Smooth muscle cell (in vitro differentiated cells): ENCODE data around the gene CDHR2. TPM values are rescaled to one million over a fixed set of nuclear protein-coding genes. Genes with fewer than 3 reads are reported as not detected.
A peak's percentile ranks its signal among the peaks of the same experiment; 100 is the strongest.

Experiments used
- DNase-seq: peaks from one replicate; lab custom pipeline; 2025; ENCODE audit not compliant: unreplicated experiment; lab: John Stamatoyannopoulos, UW
- H2AFZ ChIP-seq: fragments of 200-600 bp; sonication (generic); 2 replicates; pipeline ENCODE4 v1.6.0; 2016; ENCODE audit warnings: antibody characterized with exemption, low read depth, mild to moderate bottlenecking
- H3F3A ChIP-seq: fragments of 200-600 bp; sonication (generic); 2 replicates; pipeline ENCODE4 v1.6.0; 2017; ENCODE audit warnings: antibody characterized with exemption, low read depth
- H3K27ac ChIP-seq: fragments of 200-600 bp; sonication (generic); 2 replicates; pipeline ENCODE4 v1.5.1; 2016; ENCODE audit warnings: low read depth, mild to moderate bottlenecking
- H3K27me3 ChIP-seq: fragments of 200-600 bp; sonication (generic); 2 replicates; pipeline ENCODE4 v1.6.1; 2016; ENCODE audit warnings: low read depth, mild to moderate bottlenecking
- H3K36me3 ChIP-seq: fragments of 200-600 bp; sonication (generic); 2 replicates; pipeline ENCODE4 v1.5.1; 2016; ENCODE audit warnings: low read depth
- H3K4me1 ChIP-seq: fragments of 200-600 bp; sonication (generic); 2 replicates; pipeline ENCODE4 v1.5.1; 2016; ENCODE audit warnings: low read depth
- H3K4me2 ChIP-seq: fragments of 200-600 bp; sonication (generic); 2 replicates; pipeline ENCODE4 v1.6.0; 2016; ENCODE audit warnings: mild to moderate bottlenecking
- H3K4me3 ChIP-seq: fragments of 200-600 bp; sonication (generic); 2 replicates; pipeline ENCODE4 v1.5.1; 2016; ENCODE audit warnings: mild to moderate bottlenecking
- H3K79me2 ChIP-seq: fragments of 200-600 bp; sonication (generic); 2 replicates; pipeline ENCODE4 v1.6.0; 2016; ENCODE audit warnings: low read depth, mild to moderate bottlenecking
- H3K9ac ChIP-seq: fragments of 200-600 bp; sonication (generic); 2 replicates; pipeline ENCODE4 v1.6.0; 2016; ENCODE audit warnings: low read depth
- H3K9me3 ChIP-seq: fragments of 200-600 bp; sonication (generic); replicated peaks from 2 replicates; pipeline ENCODE4 v1.5.1; 2016; ENCODE audit warnings: low read depth
- H4K20me1 ChIP-seq: fragments of 200-600 bp; sonication (generic); 2 replicates; pipeline ENCODE4 v1.6.0; 2016; ENCODE audit warnings: low read depth
- WGBS: methylation state at CpG from one replicate; pipeline ENCODE4 v1.1.7; 2016; ENCODE audit warnings: low lambda C conversion rate; 5-methylcytosine and 5-hydroxymethylcytosine counted together
- polyA plus RNA-seq: library from polyadenylated mRNA; unstranded; fragments of >200 nt; fragmentation: Nextera tagmentation; extraction: Ambion mirVana; gene quantifications from 2 replicates; pipeline ENCODE4 v1.2.1, GENCODE V29; 2016
- total RNA-seq: library from RNA; depleted of rRNA; stranded (reverse); fragments of >200 nt; gene quantifications from 2 replicates; pipeline ENCODE4 v1.2.3, GENCODE V29; 2014
- TF ChIP-seq, protein P1 (sequence below): fragments of 200-600 bp; sonication (generic); IDR thresholded peaks from 2 replicates; pipeline ENCODE4 v1.5.1; 2017; ENCODE audit warnings: borderline replicate concordance, mild to moderate bottlenecking, antibody characterized with exemption; ENCODE audit not compliant: insufficient read depth, poor library complexity, severe bottlenecking

The CDHR2 gene
- total and polyA plus RNA-seq, 2 experiments from 2014 or later: 0.13 TPM; not detected in 1

DNA sequence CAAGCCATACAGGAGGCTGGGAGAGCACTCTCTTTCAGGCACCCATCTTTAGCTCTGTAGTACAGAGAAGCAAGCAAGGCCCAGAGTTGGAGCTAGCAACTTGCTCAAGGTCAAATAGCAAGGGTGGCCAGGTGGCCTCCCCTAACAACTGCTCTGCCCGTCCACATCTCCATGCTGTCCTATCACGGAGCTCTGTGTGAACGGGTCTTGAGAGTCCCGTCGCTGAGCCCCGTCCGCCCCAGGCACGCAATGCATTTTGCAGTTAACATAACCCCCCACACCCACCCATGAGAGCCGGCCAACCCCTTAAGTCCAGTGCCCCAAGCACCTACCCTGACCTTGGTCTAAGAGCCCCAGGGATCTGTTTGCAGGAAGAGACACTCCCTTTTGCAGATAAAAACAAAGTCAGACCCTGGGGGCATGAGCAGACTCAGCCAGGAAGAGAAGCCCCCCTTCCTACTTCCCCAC is 13.4 kb upstream of the CDHR2 start:
- H3K36me3 ChIP-seq: no peaks in the 10 kb centered on the region
- H3K27me3 ChIP-seq: no peaks in the 10 kb centered on the region
- no peak for DNase-seq
- peaks cover 22% of the 10 kb centered on the region for H3K4me1 ChIP-seq
- H3K79me2 ChIP-seq: peaks cover 42% of the 10 kb centered on the region
- no peaks in the 10 kb centered on the region for H3K9me3 ChIP-seq
- peak overlapping the region; percentile 92 for H3K4me3 ChIP-seq
- H3F3A ChIP-seq: no peaks in the 10 kb centered on the region
- no peak overlapping the region for H2AFZ ChIP-seq
- TF ChIP-seq, protein P1, sequence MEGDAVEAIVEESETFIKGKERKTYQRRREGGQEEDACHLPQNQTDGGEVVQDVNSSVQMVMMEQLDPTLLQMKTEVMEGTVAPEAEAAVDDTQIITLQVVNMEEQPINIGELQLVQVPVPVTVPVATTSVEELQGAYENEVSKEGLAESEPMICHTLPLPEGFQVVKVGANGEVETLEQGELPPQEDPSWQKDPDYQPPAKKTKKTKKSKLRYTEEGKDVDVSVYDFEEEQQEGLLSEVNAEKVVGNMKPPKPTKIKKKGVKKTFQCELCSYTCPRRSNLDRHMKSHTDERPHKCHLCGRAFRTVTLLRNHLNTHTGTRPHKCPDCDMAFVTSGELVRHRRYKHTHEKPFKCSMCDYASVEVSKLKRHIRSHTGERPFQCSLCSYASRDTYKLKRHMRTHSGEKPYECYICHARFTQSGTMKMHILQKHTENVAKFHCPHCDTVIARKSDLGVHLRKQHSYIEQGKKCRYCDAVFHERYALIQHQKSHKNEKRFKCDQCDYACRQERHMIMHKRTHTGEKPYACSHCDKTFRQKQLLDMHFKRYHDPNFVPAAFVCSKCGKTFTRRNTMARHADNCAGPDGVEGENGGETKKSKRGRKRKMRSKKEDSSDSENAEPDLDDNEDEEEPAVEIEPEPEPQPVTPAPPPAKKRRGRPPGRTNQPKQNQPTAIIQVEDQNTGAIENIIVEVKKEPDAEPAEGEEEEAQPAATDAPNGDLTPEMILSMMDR: no peak
- H3K27ac ChIP-seq: peak overlapping the region; percentile 97
- peaks cover 57% of the 10 kb centered on the region for H4K20me1 ChIP-seq
- WGBS: 3% methylated on average over 9 of the region's 9 CpGs
- peak overlapping the region; percentile 100 for H3K4me2 ChIP-seq
- peak overlapping the region; percentile 93 for H3K9ac ChIP-seq

DNA sequence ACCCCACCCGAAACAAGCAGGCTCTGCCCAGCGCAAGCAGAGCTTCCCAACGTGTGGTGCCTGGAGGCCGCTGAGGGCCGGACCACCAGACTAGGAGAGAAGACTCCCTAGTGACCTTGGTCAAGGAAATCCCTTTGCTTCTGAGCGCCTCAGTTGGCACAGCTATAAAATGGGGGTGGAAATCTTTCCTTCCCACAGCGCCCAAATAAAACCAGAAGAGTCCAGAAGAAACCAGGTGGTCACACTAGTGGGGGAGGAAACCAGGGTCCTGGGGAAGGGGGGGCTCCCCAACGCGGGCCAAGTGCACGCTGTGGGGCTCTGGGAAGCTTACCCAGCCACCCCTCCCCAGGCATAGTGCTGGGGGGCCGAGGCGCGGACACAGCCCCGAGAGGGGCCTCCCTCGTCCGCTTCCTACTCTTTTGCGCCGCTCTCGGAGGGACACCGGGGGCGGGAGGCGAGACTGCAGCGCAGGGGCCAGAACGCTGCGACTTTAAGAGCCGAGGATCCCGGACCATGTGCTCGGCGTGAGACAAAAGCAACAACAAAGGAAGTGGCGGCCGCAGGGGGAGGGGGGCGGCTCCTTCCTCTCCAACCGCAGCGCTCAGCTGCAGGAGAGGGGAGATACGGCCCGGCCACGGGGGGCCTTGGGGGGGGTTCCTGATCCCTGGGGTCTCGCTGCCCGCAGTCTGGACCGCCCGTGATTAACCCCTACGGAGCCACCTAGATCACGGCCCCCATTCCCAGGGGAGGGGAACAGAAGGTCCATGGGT is 12.8 kb upstream of the CDHR2 start:
- no peaks in the 10 kb centered on the region for H3K27me3 ChIP-seq
- no peak for DNase-seq
- TF ChIP-seq, protein P1: no peak
- WGBS: under 1% methylated on average over 37 of the region's 43 CpGs
- H3K79me2 ChIP-seq: peaks cover 42% of the 10 kb centered on the region
- H3K27ac ChIP-seq: peak overlapping the region; percentile 97
- H3F3A ChIP-seq: no peaks in the 10 kb centered on the region
- H3K9me3 ChIP-seq: no peaks in the 10 kb centered on the region
- H3K4me1 ChIP-seq: peaks cover 22% of the 10 kb centered on the region
- no peaks in the 10 kb centered on the region for H3K36me3 ChIP-seq
- peak overlapping the region; percentile 100 for H3K4me2 ChIP-seq
- H3K4me3 ChIP-seq: peak overlapping the region; percentile 92
- H2AFZ ChIP-seq: peak overlapping the region; percentile 62
- H4K20me1 ChIP-seq: peaks cover 52% of the 10 kb centered on the region
- peak overlapping the region; percentile 93 for H3K9ac ChIP-seq

DNA sequence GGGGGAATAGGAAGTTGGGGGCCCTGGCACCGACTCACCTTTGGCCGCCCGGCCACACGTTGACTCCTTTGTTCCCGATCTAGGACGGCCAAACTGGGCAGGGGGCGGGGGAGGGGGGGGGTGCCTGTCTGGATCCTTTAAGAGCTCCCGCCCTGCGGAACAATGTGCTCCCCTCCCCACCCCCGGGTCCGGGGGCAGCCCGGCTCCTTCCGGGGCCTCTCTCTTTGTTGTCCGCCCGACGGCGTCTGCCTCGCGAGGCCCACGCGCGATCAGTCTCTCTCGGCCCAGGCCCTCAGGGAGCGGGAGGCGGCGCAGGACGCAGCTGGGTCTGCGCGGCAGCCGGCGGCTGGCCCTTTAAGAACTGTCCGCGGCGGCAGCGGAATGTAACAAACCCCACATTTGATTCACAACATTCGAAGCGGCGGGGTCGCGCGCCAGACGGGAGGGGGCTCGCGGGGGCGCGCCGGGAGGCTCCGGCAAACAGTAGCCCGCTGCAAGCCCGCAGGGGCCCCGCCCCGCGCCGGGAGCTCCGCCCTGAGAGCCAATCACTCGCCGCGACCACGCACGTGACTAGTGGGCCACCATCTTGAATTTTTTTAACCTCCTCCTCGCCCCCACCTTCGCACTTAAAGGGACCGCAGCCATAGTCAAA is 12.1 kb upstream of the CDHR2 start, which contains the start of gene RNF44:
Gene RNF44, minus strand, starts transcription at position 501 of the 652 bp plus-strand sequence. CDS start 4,930 bp downstream, outside the sequence.
- Histone ChIP-seq H3K36me3 (no peaks in the 10 kb centered on the region), H3K4me2 (peak within 1 kb of the TSS; percentile 100), H3K9me3 (no peaks in the 10 kb centered on the region), H3K9ac (peak within 1 kb of the TSS; percentile 95), H3K79me2 (peaks cover 42% of the 10 kb centered on the region), H3F3A (no peaks in the 10 kb centered on the region), H3K4me1 (peaks cover 27% of the 10 kb centered on the region), H4K20me1 (peaks cover 44% of the 10 kb centered on the region), H3K27me3 (no peaks in the 10 kb centered on the region), H2AFZ (peak within 1 kb of the TSS; percentile 96), H3K27ac (peak within 1 kb of the TSS; percentile 97), H3K4me3 (peak within 1 kb of the TSS; percentile 92)
- WGBS: under 1% methylated on average over 24 of the region's 63 CpGs
- TF ChIP-seq, protein P1: no peak
- peak; percentile 91 for DNase-seq
